Central memory CD4-positive, alpha-beta T cell (primary cell): ENCODE data around the gene CRYAA.
"Not testable (repeated sequence)": the region's sequence is repeated elsewhere in the genome, so short reads cannot be mapped to it uniquely, and the experiment has no call there.

ENCODE experiments used
- DNase-seq: peaks from one replicate; pipeline ENCODE4 v3.0.0; 2022

Gene CRYAA

GRCh38 chr21:43177043-43177906 lies 8.5 kb downstream of the CRYAA start:
- DNase-seq, result not testable (repeated sequence)

- not testable (repeated sequence) for DNase-seq
These were observed 9.5 kb downstream of the CRYAA start for GRCh38 chr21:43178175-43178826.

GRCh38 chr21:43181033-43181432 lies 12.2 kb downstream of the CRYAA start:
- not testable (repeated sequence) for DNase-seq

GRCh38 chr21:43187268-43187667 lies 18.5 kb downstream of the CRYAA start:
- DNase-seq, result not testable (repeated sequence)

GRCh38 chr21:43187715-43188114 lies 18.9 kb downstream of the CRYAA start:
- no peak for DNase-seq

GRCh38 chr21:43188181-43188580 lies 19.4 kb downstream of the CRYAA start:
- no peak for DNase-seq

GRCh38 chr21:43188592-43189210 lies 19.9 kb downstream of the CRYAA start:
- no peak for DNase-seq

GRCh38 chr21:43189936-43190335 lies 21.1 kb downstream of the CRYAA start:
- no peak for DNase-seq

GRCh38 chr21:43190544-43190943 lies 21.7 kb downstream of the CRYAA start:
- DNase-seq, result no peak

GRCh38 chr21:43190951-43191350 lies 22.1 kb downstream of the CRYAA start:
- no peak for DNase-seq

GRCh38 chr21:43191521-43191920 lies 22.7 kb downstream of the CRYAA start:
- DNase-seq, result no peak

GRCh38 chr21:43191971-43192370 lies 23.2 kb downstream of the CRYAA start:
- DNase-seq, result no peak

GRCh38 chr21:43192501-43193081 lies 23.8 kb downstream of the CRYAA start:
- no peak for DNase-seq

GRCh38 chr21:43193088-43193650 lies 24.4 kb downstream of the CRYAA start:
- no peak for DNase-seq

GRCh38 chr21:43193651-43194302 lies 25.0 kb downstream of the CRYAA start:
- DNase-seq, result no peak

- no peak for DNase-seq
These were observed 25.7 kb downstream of the CRYAA start for GRCh38 chr21:43194303-43195120.

GRCh38 chr21:43195121-43196021 lies 26.6 kb downstream of the CRYAA start:
- DNase-seq, result no peak

GRCh38 chr21:43196826-43197225 lies 28.0 kb downstream of the CRYAA start:
- no peak for DNase-seq

GRCh38 chr21:43198376-43198775 lies 29.6 kb downstream of the CRYAA start:
- DNase-seq, result no peak

GRCh38 chr21:43201491-43201890 lies 32.7 kb downstream of the CRYAA start:
- no peak for DNase-seq
